ENCODE data around the gene IFNAR1. TPM values are rescaled to one million over a fixed set of nuclear protein-coding genes. Genes with fewer than 3 reads are reported as not detected.

IFNAR1 gene
- total RNA-seq, 1 experiment from 2014 or later, result 20.5 TPM

DNA sequence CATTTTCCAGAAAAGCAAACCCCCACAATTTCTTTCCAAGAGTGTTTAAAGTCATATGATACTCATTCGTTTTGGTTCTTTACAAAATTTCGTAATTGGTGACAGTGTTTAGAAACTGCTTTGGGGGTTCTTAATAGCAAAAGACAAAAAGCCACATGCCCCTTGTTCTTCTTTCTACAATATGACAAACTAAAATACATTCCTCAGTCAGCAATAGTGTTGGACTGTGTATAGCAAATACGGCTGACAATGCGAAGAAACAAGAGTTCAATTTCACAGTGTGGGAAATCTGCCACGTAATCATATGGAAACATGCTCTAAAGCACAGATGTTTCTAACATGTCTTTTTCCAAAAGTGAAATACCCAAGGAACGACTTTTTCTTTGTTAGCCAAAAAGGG lies 7.6 kb upstream of the IFNAR1 start:
- H3K9ac ChIP-seq (ENCODE audit: low read length), result no peak overlapping the region
- H3K4me3 ChIP-seq (replicated peaks in 1 of 2; ENCODE audit: low read depth in 1 of 2, low read length in 2 of 2), result no peak overlapping the region
- no peaks in the 10 kb centered on the region for H4K20me1 ChIP-seq (ENCODE audit: insufficient read depth)
- no peak overlapping the region for H3K27ac ChIP-seq (ENCODE audit: low read depth, low read length)
- no peaks in the 10 kb centered on the region for H3K4me1 ChIP-seq (ENCODE audit: control insufficient read depth in 1 of 2, insufficient read depth in 2 of 2, low read length in 2 of 2)
- ChIA-PET CTCF (no interaction called here), POLR2A (no interaction called here), RAD21 (ENCODE audit: low non-redundant PET in 1 of 2, low total read pairs in 2 of 2, uncharacterized antibody in 2 of 2, unreplicated experiment in 2 of 2) (no interaction called here)
- ATAC-seq (no peak), DNase-seq (ENCODE audit: low read depth, low spot score) (no peak)
- H3K4me2 ChIP-seq (ENCODE audit: low read length), result no peak overlapping the region
- no peaks in the 10 kb centered on the region for H3K79me2 ChIP-seq (ENCODE audit: insufficient read depth, low read length)
- TF ChIP-seq POLR2AphosphoS5 (IDR thresholded peaks at IDR 0.05; ENCODE audit: low read depth, low read length), result no peak
- TF ChIP-seq EGR1 (IDR thresholded peaks at IDR 0.05; ENCODE audit: low read depth), result no peak
- TF ChIP-seq SP1 (IDR thresholded peaks at IDR 0.05; ENCODE audit: low read depth), result no peak
- TF ChIP-seq, protein P1, sequence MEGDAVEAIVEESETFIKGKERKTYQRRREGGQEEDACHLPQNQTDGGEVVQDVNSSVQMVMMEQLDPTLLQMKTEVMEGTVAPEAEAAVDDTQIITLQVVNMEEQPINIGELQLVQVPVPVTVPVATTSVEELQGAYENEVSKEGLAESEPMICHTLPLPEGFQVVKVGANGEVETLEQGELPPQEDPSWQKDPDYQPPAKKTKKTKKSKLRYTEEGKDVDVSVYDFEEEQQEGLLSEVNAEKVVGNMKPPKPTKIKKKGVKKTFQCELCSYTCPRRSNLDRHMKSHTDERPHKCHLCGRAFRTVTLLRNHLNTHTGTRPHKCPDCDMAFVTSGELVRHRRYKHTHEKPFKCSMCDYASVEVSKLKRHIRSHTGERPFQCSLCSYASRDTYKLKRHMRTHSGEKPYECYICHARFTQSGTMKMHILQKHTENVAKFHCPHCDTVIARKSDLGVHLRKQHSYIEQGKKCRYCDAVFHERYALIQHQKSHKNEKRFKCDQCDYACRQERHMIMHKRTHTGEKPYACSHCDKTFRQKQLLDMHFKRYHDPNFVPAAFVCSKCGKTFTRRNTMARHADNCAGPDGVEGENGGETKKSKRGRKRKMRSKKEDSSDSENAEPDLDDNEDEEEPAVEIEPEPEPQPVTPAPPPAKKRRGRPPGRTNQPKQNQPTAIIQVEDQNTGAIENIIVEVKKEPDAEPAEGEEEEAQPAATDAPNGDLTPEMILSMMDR (IDR thresholded peaks at IDR 0.05 in 2 of 3, conservative IDR thresholded peaks at IDR 0.05 in 1 of 3; ENCODE audit: borderline replicate concordance in 1 of 3, insufficient read depth in 1 of 3, low read depth in 2 of 3, low read length in 2 of 3), result no peak
- no peak for TF ChIP-seq JUND (IDR thresholded peaks at IDR 0.05)
- TF ChIP-seq, protein P2, sequence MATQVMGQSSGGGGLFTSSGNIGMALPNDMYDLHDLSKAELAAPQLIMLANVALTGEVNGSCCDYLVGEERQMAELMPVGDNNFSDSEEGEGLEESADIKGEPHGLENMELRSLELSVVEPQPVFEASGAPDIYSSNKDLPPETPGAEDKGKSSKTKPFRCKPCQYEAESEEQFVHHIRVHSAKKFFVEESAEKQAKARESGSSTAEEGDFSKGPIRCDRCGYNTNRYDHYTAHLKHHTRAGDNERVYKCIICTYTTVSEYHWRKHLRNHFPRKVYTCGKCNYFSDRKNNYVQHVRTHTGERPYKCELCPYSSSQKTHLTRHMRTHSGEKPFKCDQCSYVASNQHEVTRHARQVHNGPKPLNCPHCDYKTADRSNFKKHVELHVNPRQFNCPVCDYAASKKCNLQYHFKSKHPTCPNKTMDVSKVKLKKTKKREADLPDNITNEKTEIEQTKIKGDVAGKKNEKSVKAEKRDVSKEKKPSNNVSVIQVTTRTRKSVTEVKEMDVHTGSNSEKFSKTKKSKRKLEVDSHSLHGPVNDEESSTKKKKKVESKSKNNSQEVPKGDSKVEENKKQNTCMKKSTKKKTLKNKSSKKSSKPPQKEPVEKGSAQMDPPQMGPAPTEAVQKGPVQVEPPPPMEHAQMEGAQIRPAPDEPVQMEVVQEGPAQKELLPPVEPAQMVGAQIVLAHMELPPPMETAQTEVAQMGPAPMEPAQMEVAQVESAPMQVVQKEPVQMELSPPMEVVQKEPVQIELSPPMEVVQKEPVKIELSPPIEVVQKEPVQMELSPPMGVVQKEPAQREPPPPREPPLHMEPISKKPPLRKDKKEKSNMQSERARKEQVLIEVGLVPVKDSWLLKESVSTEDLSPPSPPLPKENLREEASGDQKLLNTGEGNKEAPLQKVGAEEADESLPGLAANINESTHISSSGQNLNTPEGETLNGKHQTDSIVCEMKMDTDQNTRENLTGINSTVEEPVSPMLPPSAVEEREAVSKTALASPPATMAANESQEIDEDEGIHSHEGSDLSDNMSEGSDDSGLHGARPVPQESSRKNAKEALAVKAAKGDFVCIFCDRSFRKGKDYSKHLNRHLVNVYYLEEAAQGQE (IDR thresholded peaks at IDR 0.05; ENCODE audit: low read depth), result no peak
- no peak for TF ChIP-seq FOSL1 (IDR thresholded peaks at IDR 0.05; ENCODE audit: low read depth)
- TF ChIP-seq TCF7L2 (IDR thresholded peaks at IDR 0.05; ENCODE audit: borderline replicate concordance, extremely low read depth, insufficient read depth, insufficient read length), result no peak
- TF ChIP-seq ZFX (IDR thresholded peaks at IDR 0.05), result no peak
- no peak for TF ChIP-seq SIN3A (IDR thresholded peaks at IDR 0.05; ENCODE audit: low read depth)
- TF ChIP-seq EZH2phosphoT487 (IDR thresholded peaks at IDR 0.05; ENCODE audit: borderline replicate concordance), result no peak
- TF ChIP-seq EZH2 (IDR thresholded peaks at IDR 0.05), result no peak
- intact Hi-C loops (cut with micrococcal nuclease), result no loop called here
- no TSS peak for BruUV-seq (replicated peaks)
- H3K27me3 ChIP-seq (ENCODE audit: insufficient read depth, low read length), result no peaks in the 10 kb centered on the region
- H3K9me3 ChIP-seq (ENCODE audit: control insufficient read depth in 1 of 2, insufficient read depth in 1 of 2, low read depth in 1 of 2, low read length in 2 of 2), result no peaks in the 10 kb centered on the region
- no peaks in the 10 kb centered on the region for H3K36me3 ChIP-seq (ENCODE audit: control insufficient read depth in 1 of 2, insufficient read depth in 2 of 2, low read length in 2 of 2)
- no peak overlapping the region for H2AFZ ChIP-seq (ENCODE audit: low read depth, low read length, poor library complexity, severe bottlenecking)
- H3K9me2 ChIP-seq (ENCODE audit: insufficient read depth), result no peaks in the 10 kb centered on the region
